Measurements from ENCODE around the gene MICU1. TPM values are rescaled to one million over a fixed set of nuclear protein-coding genes. Genes with fewer than 3 reads are reported as not detected.

The MICU1 gene
- total RNA-seq, 2 experiments from 2014 or later, result 9.4 to 12.1 TPM

DNA sequence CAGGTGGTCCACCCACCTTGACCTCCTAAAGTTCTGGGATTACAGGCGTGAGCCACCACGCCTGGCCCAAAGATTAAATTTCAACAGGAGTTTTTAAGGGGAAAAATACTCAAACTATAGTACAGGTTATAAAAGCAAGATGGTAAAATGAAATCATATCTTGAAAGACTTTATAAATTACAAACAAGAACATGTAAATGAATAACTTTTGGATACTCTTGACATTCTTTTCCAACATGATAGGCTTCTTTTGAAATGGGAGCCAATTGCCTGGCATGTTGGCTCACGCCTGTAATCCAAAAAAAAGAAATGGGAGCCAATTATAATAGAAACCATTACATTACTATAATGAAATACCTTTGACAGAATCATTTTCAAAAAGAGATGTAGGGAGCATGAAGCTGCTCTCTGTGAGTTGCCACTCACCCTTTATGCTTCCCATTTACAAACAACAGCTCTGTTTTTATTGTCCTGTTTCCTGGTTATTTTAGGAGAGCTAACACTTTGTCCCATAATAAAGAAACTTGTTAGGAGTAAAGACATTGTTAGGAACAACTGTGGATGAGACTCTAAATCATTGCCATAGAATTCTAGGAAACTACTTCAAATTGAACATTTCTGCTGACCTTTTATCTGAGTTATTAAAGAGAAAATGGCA is 41.5 kb upstream of the MICU1 start:
- intact Hi-C loops (cut with DNase I, micrococcal nuclease), result no loop called here
- Histone ChIP-seq H3K27ac (ENCODE audit: low read depth in 1 of 2, low read length in 2 of 2) (no peak overlapping the region), H3K27me3 (ENCODE audit: control insufficient read depth in 1 of 2, insufficient read depth in 2 of 2, low read length in 2 of 2) (no peaks in the 10 kb centered on the region), H3K4me1 (ENCODE audit: insufficient read depth, low read length) (no peaks in the 10 kb centered on the region), H3K36me3 (ENCODE audit: insufficient read depth, low read length) (no peaks in the 10 kb centered on the region), H3K9me3 (ENCODE audit: control insufficient read depth in 1 of 2, insufficient read depth in 1 of 2, low read length in 2 of 2) (no peaks in the 10 kb centered on the region), H3K4me3 (ENCODE audit: low read length) (no peak overlapping the region)
- no peak for DNase-seq
- H3K27me3 Mint-ChIP-seq, result peaks cover 4% of the 10 kb centered on the region
- ChIA-PET POLR2A (no interaction called here), CTCF (no interaction called here)
- H3K9me3 Mint-ChIP-seq, result no peaks in the 10 kb centered on the region
- TF ChIP-seq, protein P1, sequence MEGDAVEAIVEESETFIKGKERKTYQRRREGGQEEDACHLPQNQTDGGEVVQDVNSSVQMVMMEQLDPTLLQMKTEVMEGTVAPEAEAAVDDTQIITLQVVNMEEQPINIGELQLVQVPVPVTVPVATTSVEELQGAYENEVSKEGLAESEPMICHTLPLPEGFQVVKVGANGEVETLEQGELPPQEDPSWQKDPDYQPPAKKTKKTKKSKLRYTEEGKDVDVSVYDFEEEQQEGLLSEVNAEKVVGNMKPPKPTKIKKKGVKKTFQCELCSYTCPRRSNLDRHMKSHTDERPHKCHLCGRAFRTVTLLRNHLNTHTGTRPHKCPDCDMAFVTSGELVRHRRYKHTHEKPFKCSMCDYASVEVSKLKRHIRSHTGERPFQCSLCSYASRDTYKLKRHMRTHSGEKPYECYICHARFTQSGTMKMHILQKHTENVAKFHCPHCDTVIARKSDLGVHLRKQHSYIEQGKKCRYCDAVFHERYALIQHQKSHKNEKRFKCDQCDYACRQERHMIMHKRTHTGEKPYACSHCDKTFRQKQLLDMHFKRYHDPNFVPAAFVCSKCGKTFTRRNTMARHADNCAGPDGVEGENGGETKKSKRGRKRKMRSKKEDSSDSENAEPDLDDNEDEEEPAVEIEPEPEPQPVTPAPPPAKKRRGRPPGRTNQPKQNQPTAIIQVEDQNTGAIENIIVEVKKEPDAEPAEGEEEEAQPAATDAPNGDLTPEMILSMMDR (IDR thresholded peaks at IDR 0.05), result no peak
- ATAC-seq (ENCODE audit: poor library complexity), result no peak
- no peaks in the 10 kb centered on the region for H3K4me1 Mint-ChIP-seq (ENCODE audit: low read depth)
- H3K36me3 Mint-ChIP-seq (ENCODE audit: low read depth), result no peaks in the 10 kb centered on the region
- H3K4me3 Mint-ChIP-seq, result no peak overlapping the region
- no peak overlapping the region for H3K27ac Mint-ChIP-seq

DNA sequence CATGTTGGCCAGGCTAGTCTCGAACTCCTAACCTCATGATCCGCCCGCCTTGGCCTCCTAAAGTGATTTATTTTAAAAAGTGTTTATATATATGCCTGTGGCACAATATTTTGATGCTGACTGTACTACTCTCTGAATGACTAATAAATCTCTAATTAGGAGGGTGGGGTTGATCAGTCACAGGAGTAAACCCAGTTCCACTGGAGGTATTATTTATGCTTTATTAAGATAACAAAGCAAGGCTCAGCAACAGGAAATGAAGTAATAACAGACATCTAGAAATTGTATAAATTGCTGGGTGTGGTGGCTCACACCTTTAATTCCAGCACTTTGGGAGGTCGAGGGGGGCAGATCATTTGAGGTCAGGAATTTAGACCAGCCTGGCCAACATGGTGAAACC is 40.0 kb upstream of the MICU1 start:
- H3K27me3 ChIP-seq (ENCODE audit: control insufficient read depth in 1 of 2, insufficient read depth in 2 of 2, low read length in 2 of 2), result no peaks in the 10 kb centered on the region
- ChIA-PET POLR2A (no interaction called here), CTCF (no interaction called here)
- intact Hi-C loops (cut with DNase I, micrococcal nuclease), result no loop called here
- Mint-ChIP-seq H3K36me3 (ENCODE audit: low read depth) (no peaks in the 10 kb centered on the region), H3K27me3 (peaks cover 4% of the 10 kb centered on the region), H3K27ac (no peak overlapping the region), H3K9me3 (no peaks in the 10 kb centered on the region), H3K4me1 (ENCODE audit: low read depth) (no peaks in the 10 kb centered on the region), H3K4me3 (no peak overlapping the region)
- TF ChIP-seq, protein P1 (IDR thresholded peaks at IDR 0.05), result no peak
- no peak overlapping the region for H3K4me3 ChIP-seq (ENCODE audit: low read length)
- no peaks in the 10 kb centered on the region for H3K36me3 ChIP-seq (ENCODE audit: insufficient read depth, low read length)
- H3K9me3 ChIP-seq (ENCODE audit: control insufficient read depth in 1 of 2, insufficient read depth in 1 of 2, low read length in 2 of 2), result no peaks in the 10 kb centered on the region
- H3K4me1 ChIP-seq (ENCODE audit: insufficient read depth, low read length), result no peaks in the 10 kb centered on the region
- H3K27ac ChIP-seq (ENCODE audit: low read depth in 1 of 2, low read length in 2 of 2), result no peak overlapping the region
- ATAC-seq (ENCODE audit: poor library complexity) (no peak), DNase-seq (no peak)

DNA sequence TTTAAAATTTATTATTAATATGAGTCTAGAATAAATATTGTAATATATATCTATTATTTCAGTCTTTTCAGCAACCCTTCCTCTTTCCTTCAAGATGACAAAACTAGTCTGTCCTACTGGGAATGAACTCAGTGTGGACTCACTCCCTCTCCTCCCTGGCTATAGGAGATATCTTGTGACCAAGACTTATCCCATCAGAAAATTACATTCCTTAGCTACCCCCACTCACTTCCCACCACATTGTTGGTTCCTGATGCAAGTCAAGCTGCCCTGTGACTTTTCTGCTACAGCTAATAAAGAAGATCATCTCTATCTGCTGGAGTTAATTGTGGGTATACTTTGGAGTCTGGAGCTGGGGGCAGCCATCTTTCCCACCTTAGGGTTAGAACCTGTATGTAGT is 38.1 kb upstream of the MICU1 start:
- ChIA-PET CTCF (interaction anchor here (0.9 kb wide), 1 partner anchor 528 kb away, joined by 3 read pairs; no protein-coding TSS in a partner anchor), POLR2A (no interaction called here)
- ATAC-seq (ENCODE audit: poor library complexity) (no peak), DNase-seq (no peak)
- Mint-ChIP-seq H3K9me3 (no peaks in the 10 kb centered on the region), H3K36me3 (ENCODE audit: low read depth) (no peaks in the 10 kb centered on the region), H3K4me3 (no peak overlapping the region), H3K4me1 (ENCODE audit: low read depth) (no peaks in the 10 kb centered on the region), H3K27me3 (peaks cover 4% of the 10 kb centered on the region), H3K27ac (no peak overlapping the region)
- H3K36me3 ChIP-seq (ENCODE audit: insufficient read depth, low read length), result no peaks in the 10 kb centered on the region
- H3K4me3 ChIP-seq (ENCODE audit: low read length), result no peak overlapping the region
- H3K9me3 ChIP-seq (ENCODE audit: control insufficient read depth in 1 of 2, insufficient read depth in 1 of 2, low read length in 2 of 2), result no peaks in the 10 kb centered on the region
- no peaks in the 10 kb centered on the region for H3K4me1 ChIP-seq (ENCODE audit: insufficient read depth, low read length)
- TF ChIP-seq, protein P1 (IDR thresholded peaks at IDR 0.05), result no peak
- H3K27me3 ChIP-seq (ENCODE audit: control insufficient read depth in 1 of 2, insufficient read depth in 2 of 2, low read length in 2 of 2), result no peaks in the 10 kb centered on the region
- no peak overlapping the region for H3K27ac ChIP-seq (ENCODE audit: low read depth in 1 of 2, low read length in 2 of 2)
- intact Hi-C loops (cut with DNase I, micrococcal nuclease), result no loop called here
